GM19438 (cell line): ENCODE data around the gene CXorf65.

Source experiments
- ATAC-seq: cut with Tn5 transposase; IDR thresholded peaks from one replicate; pipeline ENCODE4 v1.9.1; 2021; ENCODE audit warnings: low read depth; ENCODE audit not compliant: unreplicated experiment

The CXorf65 gene

GRCh38 chrX:71106427-71106826 is at the start of gene CXorf65:
CXorf65 (minus strand) TSS chrX:71106740; CDS start chrX:71106556, 184 bp downstream.
- ATAC-seq, result no peak

GRCh38 chrX:71154641-71155040 is 48.1 kb upstream of the CXorf65 start:
- no peak for ATAC-seq

GRCh38 chrX:71154196-71154595 is 47.7 kb upstream of the CXorf65 start:
- ATAC-seq, result no peak

GRCh38 chrX:71151366-71151765 is 44.8 kb upstream of the CXorf65 start:
- ATAC-seq, result no peak

- no peak for ATAC-seq
Measured at GRCh38 chrX:71148278-71148663, 41.7 kb upstream of the CXorf65 start.

- no peak for ATAC-seq
Measured at GRCh38 chrX:71147496-71148277, 41.1 kb upstream of the CXorf65 start.

GRCh38 chrX:71144651-71145050 is 38.1 kb upstream of the CXorf65 start, which contains the start of gene NLGN3:
NLGN3 (plus strand) TSS chrX:71144841; CDS start chrX:71147750, 2,909 bp downstream.
- no peak for ATAC-seq

- no peak for ATAC-seq
Measured at GRCh38 chrX:71143508-71143907, 37.0 kb upstream of the CXorf65 start.

GRCh38 chrX:71140440-71140839 is 33.9 kb upstream of the CXorf65 start:
- no peak for ATAC-seq

- no peak for ATAC-seq
Measured at GRCh38 chrX:71131510-71131909, 25.0 kb upstream of the CXorf65 start.

- ATAC-seq, result peak; percentile 64
Measured at GRCh38 chrX:71128915-71129765, 22.6 kb upstream of the CXorf65 start.

GRCh38 chrX:71128166-71128833 is 21.8 kb upstream of the CXorf65 start:
- ATAC-seq, result no peak

- ATAC-seq, result peak; percentile 25
Measured at GRCh38 chrX:71118985-71119535, 12.5 kb upstream of the CXorf65 start.

GRCh38 chrX:71118032-71118984 is 11.8 kb upstream of the CXorf65 start, which contains the start of gene MED12:
MED12 (plus strand) TSS chrX:71118596; CDS start chrX:71118755, 159 bp downstream.
- ATAC-seq, result peak; percentile 94

- no peak for ATAC-seq
Measured at GRCh38 chrX:71117358-71117757, 10.8 kb upstream of the CXorf65 start.

GRCh38 chrX:71111921-71112431 is 5.4 kb upstream of the CXorf65 start:
- peak; percentile 29 for ATAC-seq

GRCh38 chrX:71111141-71111843 is 4.8 kb upstream of the CXorf65 start, which contains the start of gene IL2RG:
IL2RG (minus strand) TSS chrX:71111577; CDS start chrX:71111539, 38 bp downstream.
- ATAC-seq, result peak; percentile 84

GRCh38 chrX:71109051-71109450 is 2.5 kb upstream of the CXorf65 start:
- no peak for ATAC-seq
